Suprapubic skin (tissue), 4 donors: ENCODE data around the gene DCUN1D5.

Experiments
- CTCF ChIP-seq, 2 donors: fragments of 200-600 bp in 1 of 2; fragments of 450-650 bp in 1 of 2; sonication (generic) in 1 of 2; IDR thresholded peaks; one replicate each; pipeline ENCODE4 v1.5.1; 2016 to 2019; ENCODE audit warnings: antibody characterized with exemption in 2 of 2, mild to moderate bottlenecking in 1 of 2, moderate library complexity in 1 of 2
- EP300 ChIP-seq: sonication (generic); formaldehyde crosslinking; IDR thresholded peaks from one replicate; pipeline ENCODE4 v1.6.1; 2017; ENCODE audit warnings: antibody characterized with exemption
- POLR2A ChIP-seq, 2 donors: fragments of 450-650 bp; IDR thresholded peaks; one replicate each; pipeline ENCODE4 v1.6.1; 2017; ENCODE audit warnings: antibody characterized with exemption in 2 of 2, mild to moderate bottlenecking in 2 of 2, moderate library complexity in 2 of 2
- POLR2AphosphoS5 ChIP-seq, 3 donors: sonication (generic); formaldehyde crosslinking; IDR thresholded peaks; one replicate each; pipeline ENCODE4 v1.6.1; 2017; ENCODE audit warnings: antibody characterized with exemption in 3 of 3

DNA sequence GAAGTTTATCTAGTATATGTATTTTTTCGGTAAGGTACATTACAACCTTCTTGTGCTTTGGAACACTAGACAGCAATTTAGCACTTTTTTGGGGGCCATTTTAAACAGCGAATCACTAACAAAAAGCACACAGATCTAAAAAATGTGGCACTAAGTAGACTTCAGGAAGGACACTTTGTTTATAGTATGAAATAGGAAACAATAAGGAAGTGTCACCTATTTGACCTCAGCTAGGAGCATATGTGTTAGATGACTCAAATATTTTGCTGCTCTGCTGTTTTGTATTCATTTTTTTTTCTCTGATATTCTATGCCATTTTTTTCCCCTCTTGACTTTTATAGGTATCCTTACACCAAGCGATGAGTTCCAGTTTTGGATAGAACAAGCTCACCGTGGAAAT is 22.9 kb upstream of the DCUN1D5 start:
- TF ChIP-seq CTCF (IDR thresholded peaks at IDR 0.05) (no peak), EP300 (no peak), POLR2AphosphoS5 (IDR thresholded peaks at IDR 0.05) (no peak), POLR2A (IDR thresholded peaks at IDR 0.05) (no peak)
